Measurements from ENCODE around the gene MXD4. TPM values are rescaled to one million over a fixed set of nuclear protein-coding genes. Genes with fewer than 3 reads are reported as not detected.
"Not testable (repeated sequence)": the region's sequence is repeated elsewhere in the genome, so short reads cannot be mapped to it uniquely, and the experiment has no call there.

The MXD4 gene
- total RNA-seq, 1 donor = 44.9 TPM

DNA sequence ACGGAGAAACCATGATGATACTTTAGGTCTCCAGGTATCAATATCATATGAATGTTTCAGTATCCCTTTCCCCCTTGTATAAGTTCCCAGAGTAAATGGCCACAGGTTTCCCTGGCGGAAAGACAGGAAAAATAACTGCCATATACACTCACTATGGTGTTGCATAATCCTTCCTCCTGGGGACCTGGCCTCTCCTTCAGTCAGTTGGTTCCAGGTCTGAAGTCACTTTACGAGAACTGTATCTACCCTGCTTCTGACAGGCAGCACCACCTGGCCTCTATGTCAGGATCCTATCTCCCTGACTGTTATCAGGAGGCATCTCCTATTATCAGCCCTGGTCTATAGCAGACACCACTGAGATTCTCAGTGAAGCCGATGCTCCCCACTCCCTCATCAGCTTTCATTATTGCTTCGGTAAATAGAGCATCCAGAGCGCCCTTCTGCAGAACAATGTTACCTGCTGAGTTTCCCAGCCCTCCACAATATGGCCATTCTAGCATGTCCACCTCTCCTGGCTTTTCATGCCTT is 42.6 kb downstream of the MXD4 start:
- no peak for DNase-seq (ENCODE audit: low read depth)
- no peak overlapping the region for H3K4me3 ChIP-seq (ENCODE audit: low read depth, low read length)
- TF ChIP-seq CTCF (IDR thresholded peaks at IDR 0.05; ENCODE audit: insufficient read depth, low read depth, low read length) = no peak

- TF ChIP-seq CTCF (IDR thresholded peaks at IDR 0.05; ENCODE audit: insufficient read depth, low read depth, low read length) = no peak
- no peak for DNase-seq (ENCODE audit: low read depth)
- H3K4me3 ChIP-seq (ENCODE audit: low read depth, low read length) = no peak overlapping the region
Observed at GRCh38 chr4:2218436-2218835, 43.5 kb downstream of the MXD4 start.

DNA sequence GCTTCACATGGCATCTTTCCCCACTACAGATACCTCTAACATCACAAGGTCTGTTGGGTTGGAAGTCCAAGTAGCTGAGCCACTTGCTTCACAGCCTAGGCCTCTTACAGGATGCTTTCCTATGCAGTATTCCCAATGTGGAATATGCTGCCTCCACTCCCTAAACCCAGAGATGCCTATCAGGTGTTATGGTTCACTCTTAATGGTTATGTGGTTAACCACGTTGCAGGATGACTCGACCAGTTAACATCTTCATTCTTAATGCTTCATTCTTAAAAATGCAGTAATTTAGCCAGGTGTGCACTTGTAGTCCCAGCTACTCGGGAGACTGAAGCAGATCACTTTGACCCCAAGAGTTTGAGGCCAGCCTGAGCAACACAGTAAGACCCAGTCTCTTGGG is 44.2 kb downstream of the MXD4 start:
- H3K4me3 ChIP-seq (ENCODE audit: low read depth, low read length) = no peak overlapping the region
- peak; percentile 12 for DNase-seq (ENCODE audit: low read depth)
- no peak for TF ChIP-seq CTCF (IDR thresholded peaks at IDR 0.05; ENCODE audit: insufficient read depth, low read depth, low read length)

- no peak for TF ChIP-seq CTCF (IDR thresholded peaks at IDR 0.05; ENCODE audit: insufficient read depth, low read depth, low read length)
- DNase-seq (ENCODE audit: low read depth) = no peak
- no peak overlapping the region for H3K4me3 ChIP-seq (ENCODE audit: low read depth, low read length)
Observed at GRCh38 chr4:2212831-2213230, 49.1 kb downstream of the MXD4 start.

GRCh38 chr4:2202789-2203188 is 59.1 kb downstream of the MXD4 start:
- not testable (repeated sequence) for DNase-seq (ENCODE audit: low read depth); H3K4me3 ChIP-seq (ENCODE audit: low read depth, low read length)

Small RNA genes within 50 kb of the gene (small RNA-seq; reads per million reads assigned to genes)
- not detected for gene COX6B1P5

Other genes starting within 250 kb of the MXD4 start
- under 0.01 TPM in 2 replicates for gene NAT8L, start 202.8 kb downstream of the MXD4 start, total RNA-seq
- gene HAUS3, start 20.0 kb downstream of the MXD4 start, total RNA-seq = 8.7 and 9.1 TPM in 2 replicates
- 1.6 and 4.7 TPM in 2 replicates for gene POLN, start 20.0 kb downstream of the MXD4 start, total RNA-seq
- gene ZFYVE28, start 156.5 kb upstream of the MXD4 start, total RNA-seq = 3.2 and 12.1 TPM in 2 replicates
- gene CFAP99, start 156.8 kb upstream of the MXD4 start, total RNA-seq = not detected in 2 replicates
- gene RNF4, start 207.0 kb upstream of the MXD4 start, total RNA-seq = 63.9 and 64.7 TPM in 2 replicates

Measured in fibroblast of villous mesenchyme (primary cell).